H1 (cell line): Measurements from ENCODE around the gene IFI27L1.

Experiments used
- EZH2 ChIP-seq: fragments of 200-600 bp; sonication (generic); IDR thresholded peaks from 2 replicates; pipeline ENCODE4 v1.7.1; 2012; ENCODE audit warnings: low read depth, mild to moderate bottlenecking, moderate library complexity, low read length, inconsistent platforms; ENCODE audit not compliant: severe bottlenecking
- GTF2F1 ChIP-seq: IDR thresholded peaks from 2 replicates; pipeline ENCODE4 v1.6.1; 2012; ENCODE audit warnings: low read depth, low read length, improper control_type of control experiment, borderline replicate concordance
- SIX5 ChIP-seq: IDR thresholded peaks from 2 replicates; pipeline ENCODE4 v1.6.1; 2011; ENCODE audit warnings: mild to moderate bottlenecking, low read depth, low read length
- TF ChIP-seq, protein P1 (sequence below), 3 experiments: IDR thresholded peaks; 1 replicate in 2 of 3; 2 replicates in 1 of 3; pipeline versions ENCODE4 v1.5.1 to v1.6.1; 2011; ENCODE audit warnings: low read length in 3 of 3, mild to moderate bottlenecking in 3 of 3, inconsistent platforms in 2 of 3, low read depth in 1 of 3, moderate library complexity in 1 of 3; ENCODE audit not compliant: insufficient read depth in 1 of 3; ENCODE audit errors: control extremely low read depth in 1 of 3

DNA sequence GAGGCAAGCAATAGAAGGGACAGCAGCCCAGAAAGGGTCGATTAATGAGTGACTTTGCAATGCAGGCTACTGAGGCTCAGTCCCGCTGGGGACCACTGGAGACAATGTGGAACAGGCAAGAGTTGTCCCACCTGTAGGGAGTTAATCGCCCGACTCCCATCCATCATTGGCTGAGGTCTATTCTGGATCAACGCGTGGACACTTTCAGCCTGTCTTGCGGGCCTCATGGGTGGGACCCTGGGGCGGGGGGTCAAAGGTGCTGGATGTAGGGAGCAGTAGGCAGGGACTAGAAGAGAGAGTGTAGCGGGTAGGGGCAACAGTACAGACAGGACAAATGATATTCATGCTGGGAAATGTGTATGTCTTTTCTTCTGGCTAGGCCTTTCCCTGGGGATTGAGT lies 42.2 kb downstream of the IFI27L1 start:
- TF ChIP-seq EZH2 (no peak), GTF2F1 (no peak), SIX5 (no peak)
- TF ChIP-seq, protein P1, sequence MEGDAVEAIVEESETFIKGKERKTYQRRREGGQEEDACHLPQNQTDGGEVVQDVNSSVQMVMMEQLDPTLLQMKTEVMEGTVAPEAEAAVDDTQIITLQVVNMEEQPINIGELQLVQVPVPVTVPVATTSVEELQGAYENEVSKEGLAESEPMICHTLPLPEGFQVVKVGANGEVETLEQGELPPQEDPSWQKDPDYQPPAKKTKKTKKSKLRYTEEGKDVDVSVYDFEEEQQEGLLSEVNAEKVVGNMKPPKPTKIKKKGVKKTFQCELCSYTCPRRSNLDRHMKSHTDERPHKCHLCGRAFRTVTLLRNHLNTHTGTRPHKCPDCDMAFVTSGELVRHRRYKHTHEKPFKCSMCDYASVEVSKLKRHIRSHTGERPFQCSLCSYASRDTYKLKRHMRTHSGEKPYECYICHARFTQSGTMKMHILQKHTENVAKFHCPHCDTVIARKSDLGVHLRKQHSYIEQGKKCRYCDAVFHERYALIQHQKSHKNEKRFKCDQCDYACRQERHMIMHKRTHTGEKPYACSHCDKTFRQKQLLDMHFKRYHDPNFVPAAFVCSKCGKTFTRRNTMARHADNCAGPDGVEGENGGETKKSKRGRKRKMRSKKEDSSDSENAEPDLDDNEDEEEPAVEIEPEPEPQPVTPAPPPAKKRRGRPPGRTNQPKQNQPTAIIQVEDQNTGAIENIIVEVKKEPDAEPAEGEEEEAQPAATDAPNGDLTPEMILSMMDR (IDR thresholded peaks at IDR 0.05; ENCODE audit: control extremely low read depth in 1 of 3, insufficient read depth in 1 of 3, low read depth in 1 of 3, low read length in 3 of 3), result no peak
